OCI-M2 (cell line): ENCODE results near the gene FDPS.

Experiments
- DNase-seq: peaks from one replicate; lab custom pipeline; 2025; ENCODE audit not compliant: unreplicated experiment; lab: John Stamatoyannopoulos, UW

Gene FDPS

DNA sequence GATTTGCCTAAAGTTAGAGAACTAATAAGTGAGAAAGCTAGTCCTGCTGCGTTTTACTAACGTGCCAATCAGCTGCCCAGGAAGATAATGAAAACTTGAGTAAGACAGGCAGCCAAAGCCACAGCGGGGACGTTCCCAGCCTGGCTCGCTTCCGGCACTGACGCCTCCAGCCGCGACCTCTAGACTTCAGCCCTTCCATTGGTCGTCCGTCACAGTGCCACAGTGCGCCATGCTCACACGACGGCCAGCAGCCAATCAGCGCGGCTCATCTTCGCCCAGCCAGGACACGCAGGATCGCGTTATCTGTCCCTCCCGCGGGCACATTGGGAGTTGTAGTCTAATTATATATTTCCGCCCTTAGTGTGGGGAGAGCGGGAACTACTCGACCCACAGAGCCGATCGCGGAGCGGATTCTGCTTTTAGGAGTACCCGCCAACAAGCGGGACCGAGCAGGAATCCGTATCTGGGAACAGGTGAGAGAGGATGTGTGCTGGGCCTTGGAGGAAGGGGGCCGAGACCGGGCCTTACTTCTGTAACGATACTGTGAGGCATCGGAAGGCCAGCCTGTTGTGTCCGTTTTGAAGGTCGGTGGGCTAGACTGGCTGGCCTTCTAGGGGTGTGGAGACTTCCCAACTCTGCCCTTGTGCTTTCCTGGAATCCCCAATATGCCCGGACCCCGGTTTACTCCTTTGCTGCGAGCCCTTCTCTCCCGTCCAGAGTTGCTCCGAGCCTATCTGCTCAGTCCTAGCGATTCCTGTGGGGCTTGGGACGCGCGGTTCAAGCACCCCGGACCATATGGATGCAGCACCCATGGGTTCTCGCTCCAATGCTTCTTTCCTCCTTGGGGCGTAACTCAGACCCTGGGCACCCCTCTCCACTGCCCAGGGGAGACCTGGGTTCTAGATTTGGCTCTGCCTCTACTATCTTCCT lies at the start of gene FDPS:
Gene FDPS (plus strand): TSS at position 374 of the 930 bp plus-strand sequence. CDS start 924 bp downstream, outside the sequence.
- DNase-seq = peak; percentile 86

DNA sequence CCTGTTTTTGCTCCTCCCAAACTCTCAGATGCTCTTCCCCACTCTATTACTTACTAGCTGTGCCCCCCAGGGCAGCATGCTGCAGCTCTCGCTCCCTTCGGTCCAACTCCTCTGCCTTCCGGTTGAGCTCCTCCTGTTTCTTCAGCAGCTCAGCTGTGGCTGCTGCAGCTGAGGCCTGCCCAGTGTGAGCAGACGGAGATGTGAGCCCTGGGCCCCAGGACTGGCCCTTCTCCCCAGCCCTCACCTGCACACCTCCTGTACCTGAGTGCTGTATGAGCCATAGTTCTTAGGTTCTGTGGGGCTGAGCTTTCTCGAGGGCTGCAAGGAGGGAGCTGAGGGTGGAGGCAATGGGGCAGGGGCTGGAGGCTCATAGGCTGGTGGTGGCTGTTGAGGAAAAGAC lies 48.4 kb upstream of the FDPS start:
- no peak for DNase-seq

DNA sequence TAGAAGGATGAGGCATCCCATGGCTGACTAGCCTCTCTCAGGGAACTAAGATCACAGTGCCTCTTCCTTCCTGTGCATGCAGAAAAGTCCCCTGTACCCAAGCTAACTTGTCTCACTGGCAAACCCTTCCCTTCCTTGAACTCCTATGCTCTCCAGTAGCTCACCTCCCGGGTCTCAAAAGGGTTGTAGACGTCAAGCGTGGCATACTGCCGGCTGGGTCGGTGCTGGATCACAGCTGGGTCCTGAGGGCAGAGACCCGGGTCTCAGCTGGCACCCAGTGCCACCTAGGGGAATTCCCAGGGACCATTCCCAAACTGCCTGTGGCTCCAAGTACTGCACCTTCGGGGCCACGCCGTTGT lies 47.2 kb upstream of the FDPS start:
- DNase-seq = no peak

DNA sequence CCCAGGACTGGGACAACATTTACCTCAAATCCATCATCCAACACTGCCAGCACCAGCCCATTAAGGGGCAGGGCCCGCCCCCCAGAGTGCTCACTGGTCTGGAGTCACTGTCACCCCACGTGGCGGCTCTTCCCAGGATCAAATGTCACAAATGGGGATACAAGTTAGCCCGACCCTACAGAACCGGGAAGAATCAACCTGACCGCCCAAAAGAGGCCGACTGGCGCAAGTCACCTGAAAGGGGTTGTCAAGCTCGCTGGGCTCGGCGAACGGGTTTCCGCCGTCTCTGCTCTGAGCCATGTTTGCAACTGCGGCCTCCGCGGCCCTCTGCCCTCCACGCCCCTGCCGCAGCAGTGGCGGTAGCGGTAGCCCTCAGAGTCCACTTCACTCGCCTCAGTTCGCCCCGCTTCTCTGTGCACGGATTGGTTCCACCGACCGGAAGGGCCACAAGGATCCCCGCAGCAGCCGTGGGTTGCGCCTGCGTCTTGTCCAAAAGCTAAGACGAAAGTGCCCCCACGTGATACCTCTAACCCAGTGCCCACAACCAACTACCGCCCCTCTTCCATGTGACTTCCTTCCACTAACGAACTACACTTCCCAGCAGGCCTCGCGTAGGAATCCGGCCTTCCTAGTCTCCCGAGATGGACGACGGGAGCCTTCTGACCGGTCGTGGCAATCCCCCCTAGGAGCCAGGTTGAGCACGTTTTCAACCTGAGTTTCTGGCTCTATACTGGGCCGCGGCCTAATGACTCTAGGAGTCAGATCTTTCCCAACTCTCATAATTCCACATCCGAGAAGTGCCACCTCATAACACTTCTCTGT lies 46.6 kb upstream of the FDPS start, which contains the start of gene SCAMP3:
Gene SCAMP3 (minus strand): TSS at position 509 of the 822 bp plus-strand sequence. CDS start 209 bp downstream, at position 300.
- DNase-seq = peak; percentile 73

DNA sequence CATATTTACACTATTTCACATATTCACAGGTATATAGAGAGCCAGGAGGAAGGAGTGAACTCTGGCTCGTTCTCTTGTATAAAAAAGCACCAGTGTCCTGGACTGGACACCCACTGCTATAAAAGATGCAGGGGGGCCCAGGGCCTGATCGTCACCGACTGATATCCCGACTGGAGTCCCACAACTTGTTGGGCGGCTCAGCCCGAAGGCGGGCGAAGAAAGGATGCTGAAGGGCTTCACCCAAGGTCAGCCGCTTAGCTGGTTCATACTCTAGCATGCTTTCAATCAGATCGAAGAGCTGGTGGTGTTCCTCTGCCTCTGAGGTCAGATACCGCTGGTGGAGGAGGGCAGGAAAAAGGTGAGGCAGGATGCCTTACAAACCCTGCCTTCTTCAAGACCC lies 45.6 kb upstream of the FDPS start:
- no peak for DNase-seq

DNA sequence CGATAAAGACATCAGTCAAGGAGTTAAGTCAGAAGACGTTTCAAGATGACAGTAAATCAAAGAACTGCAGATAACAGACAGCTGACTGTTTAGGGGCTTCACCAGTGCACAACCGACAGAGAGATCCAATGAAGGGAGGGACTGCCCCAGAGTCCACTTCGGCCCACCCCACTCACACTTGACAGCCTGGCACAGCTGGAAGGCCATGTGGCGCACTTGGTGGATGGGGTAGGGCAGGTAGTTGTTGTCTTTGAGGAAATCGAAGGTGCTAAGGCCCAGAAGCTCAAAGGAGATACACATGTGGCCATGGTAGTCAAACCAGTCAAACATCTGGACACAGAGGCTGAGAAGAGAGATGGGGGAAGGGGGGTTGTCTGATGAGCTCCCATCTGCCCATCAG lies 42.1 kb upstream of the FDPS start:
- DNase-seq = no peak

DNA sequence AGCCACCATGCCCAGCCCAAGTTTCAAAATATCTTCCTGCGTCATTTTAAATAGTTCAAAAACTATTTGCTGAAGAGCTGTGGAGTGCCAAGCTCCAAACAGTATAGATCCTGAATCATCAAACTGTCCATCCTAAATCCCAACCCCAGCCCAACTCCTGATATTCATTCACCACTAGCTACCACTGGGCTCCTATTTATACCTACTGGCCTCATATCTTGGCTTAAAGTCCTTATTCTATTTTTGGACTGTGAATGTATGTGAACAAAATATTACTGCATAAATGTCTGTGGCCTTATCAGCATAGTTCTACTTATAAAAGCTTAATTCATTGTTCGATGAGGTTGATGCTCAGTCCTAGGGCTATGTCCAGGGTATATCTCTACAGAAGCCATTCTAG lies 41.3 kb upstream of the FDPS start:
- no peak for DNase-seq

DNA sequence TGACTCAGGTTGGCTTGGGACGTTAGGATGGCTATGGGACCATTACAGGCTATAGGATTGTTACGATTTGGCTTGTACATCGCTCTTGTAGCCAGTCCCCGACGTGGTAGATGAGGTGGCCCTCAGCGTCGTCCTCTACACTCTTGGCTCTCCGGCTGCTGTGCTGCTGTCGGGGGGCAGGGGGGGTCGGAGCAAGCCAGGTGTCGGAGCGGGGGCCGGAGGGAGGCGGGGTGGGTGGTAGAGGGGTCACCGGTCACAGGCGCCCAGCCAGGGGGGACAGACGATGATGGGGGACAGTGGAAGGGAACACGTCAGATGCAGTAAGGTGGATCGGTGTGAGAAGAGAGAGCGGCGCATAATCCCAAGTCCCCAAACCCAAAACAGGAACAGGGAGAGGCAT lies 40.0 kb upstream of the FDPS start:
- no peak for DNase-seq

DNA sequence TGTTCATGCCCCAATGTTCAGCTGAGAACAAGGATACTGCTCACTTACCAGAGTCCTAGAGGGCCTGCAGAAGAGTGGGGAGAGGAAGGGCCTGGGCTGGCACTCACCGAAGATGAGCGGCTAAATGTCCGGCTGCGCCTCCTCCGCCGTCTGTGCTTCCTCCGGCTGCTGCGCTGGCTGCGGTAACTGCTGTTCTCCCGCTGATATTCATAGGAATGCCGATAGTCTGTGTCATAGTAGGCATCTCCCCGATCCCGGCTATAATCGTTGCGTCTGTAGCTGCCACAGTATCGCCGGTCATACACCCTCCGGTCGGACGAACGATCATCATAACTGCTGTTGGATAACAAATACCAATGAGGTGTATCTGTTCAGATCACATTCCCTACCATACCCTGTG lies 39.3 kb upstream of the FDPS start:
- DNase-seq = no peak

DNA sequence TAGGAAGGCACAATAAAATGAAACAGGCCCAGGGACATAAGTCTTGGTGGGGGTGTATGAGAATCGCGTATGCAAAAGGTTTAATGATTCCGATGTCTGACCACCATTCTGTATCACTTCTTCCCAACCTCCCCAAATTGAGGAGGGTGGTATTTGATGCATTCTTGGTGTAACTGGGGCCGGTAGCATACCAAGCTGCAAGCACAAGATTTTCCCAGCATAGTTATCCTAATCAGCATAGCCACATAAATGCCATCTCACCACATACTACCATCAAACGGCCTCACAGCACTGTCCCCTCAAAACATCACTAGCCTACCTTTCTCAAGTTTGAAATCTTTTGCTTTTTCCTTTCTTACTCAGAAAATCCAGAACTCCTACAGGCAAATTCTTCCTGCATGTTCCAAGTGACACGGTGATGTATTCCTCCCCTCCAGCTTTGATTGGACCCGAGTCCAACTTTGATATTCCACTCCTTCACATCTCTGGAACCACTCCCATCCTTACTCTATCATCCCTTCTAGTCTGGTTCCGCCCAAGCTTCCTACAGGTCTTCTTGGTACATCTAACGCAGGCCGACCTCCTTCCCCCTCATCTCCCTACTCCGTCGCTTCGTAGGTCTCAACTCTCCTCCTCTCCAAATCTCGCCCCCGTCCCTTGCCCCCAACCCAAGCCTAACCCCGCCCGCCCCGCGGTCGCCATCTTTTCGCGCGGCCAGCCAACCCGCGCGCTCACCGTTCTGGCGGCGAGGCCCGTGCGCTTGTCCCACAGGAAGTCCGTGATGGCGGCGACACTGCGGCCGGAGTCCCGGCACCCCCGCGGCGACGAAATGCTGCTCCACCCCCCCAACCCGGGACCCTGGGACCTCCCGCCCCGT lies 36.0 kb upstream of the FDPS start:
- no peak for DNase-seq

DNA sequence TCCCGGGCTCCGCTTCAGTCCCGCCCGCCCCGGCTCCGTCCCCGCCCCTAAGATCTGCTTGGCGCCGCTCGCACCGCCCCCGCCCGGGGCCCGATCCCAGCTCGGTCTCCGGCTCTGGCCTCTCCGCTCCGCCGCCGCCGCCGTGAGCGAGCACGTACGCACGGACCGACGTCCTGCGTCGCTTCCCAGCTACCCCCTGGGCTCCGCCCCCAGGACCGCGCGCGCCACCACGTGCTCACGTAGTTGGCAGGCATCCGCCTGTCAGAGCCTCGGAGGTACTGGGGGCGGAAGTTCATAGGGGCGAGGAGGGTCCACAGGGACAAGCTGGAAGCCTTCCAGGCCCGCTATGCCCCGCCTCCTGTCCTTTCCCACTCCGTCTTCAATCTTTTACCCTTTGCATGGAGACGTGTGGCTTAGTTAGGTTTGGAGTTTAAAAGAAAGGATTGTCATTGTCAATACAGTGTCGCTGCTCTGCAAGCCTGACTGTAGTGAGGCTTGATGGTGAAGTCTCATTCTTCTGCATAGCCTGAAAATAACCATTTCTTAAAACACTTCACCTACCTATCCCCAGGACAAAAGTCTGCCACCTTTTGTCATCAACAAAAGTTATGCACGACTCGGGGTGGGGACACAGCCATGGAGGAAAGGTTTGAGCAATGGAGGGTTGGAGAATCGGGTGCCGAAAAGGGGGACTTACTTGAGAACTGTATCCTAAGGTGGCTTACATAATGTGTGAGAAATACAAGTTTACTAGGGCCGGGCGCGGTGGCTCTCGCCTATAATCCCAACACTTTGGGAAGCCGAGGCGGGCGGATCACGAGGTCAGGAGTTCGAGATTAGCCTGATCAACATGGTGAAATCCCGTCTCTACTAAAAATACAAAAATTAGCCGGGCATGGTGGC lies 35.1 kb upstream of the FDPS start, which contains the start of gene CLK2:
Gene CLK2 (minus strand): TSS at position 162 of the 903 bp plus-strand sequence. CDS start 2,527 bp downstream, outside the sequence.
- peak; percentile 59 for DNase-seq

DNA sequence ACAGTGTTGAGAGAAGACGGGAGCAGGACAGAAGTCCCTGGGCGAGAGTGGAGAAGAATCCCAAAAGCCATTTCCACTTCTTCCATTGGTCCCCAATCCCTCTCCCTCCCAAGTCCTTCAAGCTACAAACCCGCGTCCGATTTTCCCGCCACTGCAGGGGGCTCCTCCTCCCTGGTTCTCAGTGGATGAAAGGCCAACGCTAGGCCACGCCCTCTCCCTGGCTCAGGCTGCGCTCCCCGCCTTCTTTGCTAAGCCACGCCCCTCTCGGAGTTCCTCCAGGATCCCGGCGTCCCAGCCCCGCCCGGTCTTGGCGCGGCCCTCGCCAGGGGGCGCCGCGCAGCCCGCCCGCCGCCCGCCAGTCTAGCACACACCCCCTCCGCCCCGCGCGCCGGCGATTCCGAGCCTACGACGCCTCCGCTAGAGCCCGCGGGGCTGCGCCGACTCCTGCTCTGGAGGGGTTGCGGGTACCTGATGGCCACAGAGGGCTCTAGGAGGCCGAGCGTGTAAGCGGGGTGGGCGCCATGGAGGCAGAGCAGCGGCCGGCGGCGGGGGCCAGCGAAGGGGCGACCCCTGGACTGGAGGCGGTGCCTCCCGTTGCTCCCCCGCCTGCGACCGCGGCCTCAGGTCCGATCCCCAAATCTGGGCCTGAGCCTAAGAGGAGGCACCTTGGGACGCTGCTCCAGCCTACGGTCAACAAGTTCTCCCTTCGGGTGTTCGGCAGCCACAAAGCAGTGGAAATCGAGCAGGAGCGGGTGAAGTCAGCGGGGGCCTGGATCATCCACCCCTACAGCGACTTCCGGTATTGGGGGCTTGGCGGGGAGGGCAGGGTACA lies 31.4 kb upstream of the FDPS start, which contains the start of gene HCN3:
Gene HCN3 (plus strand): TSS at position 394 of the 832 bp plus-strand sequence. CDS start 128 bp downstream, at position 522.
- DNase-seq = peak; percentile 69

DNA sequence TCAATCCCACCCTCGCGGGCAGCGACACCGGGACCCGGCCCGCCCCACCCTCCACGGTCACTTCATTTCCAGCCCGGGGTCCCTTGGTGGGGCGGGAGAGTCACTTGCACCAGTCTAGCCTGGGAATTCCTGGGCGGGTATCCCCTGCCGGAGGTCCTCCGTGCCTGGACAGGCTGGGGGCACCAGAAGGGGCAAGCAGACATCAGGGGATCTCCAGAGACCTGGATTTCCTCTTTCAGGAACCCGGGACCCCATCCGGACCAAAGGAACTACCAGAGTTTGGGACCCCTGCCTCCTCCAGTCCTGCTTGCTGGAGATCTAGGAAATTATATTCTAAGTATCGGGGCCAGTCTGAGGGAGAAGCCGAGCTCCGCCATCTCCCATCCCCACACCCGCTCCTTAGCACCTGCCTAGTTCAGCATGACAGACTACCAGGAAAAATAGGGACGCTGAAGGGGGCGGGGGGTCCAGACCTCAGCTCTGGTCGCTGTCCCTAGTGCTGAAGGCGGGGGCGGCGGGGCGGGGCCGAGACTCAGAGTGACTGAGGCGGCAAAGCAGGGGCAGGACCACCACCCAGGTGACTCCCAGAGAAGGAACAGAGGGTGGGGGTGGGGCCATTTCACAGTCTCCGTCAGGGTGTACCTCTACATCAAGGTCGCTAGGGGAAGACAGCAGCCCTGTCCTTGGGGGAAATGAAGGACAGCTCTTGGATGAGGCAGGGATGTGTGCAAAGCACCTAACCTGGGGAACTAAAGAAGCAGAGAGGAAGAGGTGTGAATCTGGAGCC lies 30.6 kb upstream of the FDPS start:
- DNase-seq = no peak

DNA sequence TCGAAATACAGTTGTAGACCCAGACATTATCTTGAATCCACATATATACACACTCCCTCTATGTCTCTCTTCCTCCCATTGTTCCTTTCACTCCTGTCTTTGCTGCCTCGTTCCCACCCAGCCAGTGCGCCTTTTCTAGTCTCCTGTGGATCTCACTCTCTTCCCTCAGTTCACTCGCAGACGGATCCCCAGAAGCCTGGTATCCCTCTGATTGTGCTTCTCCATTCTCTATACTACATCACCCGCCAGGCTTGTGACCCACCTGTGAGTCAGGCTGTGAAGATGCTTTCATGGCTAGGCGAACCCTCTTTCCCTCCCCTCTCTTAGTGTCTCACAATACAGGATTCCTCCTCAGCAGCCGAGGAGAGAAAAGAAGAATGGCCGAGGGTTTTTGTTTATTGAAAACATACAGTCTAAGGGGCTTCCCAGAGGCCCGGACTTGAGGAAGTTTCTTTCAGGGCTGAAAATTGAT lies 29.9 kb upstream of the FDPS start:
- DNase-seq = no peak

DNA sequence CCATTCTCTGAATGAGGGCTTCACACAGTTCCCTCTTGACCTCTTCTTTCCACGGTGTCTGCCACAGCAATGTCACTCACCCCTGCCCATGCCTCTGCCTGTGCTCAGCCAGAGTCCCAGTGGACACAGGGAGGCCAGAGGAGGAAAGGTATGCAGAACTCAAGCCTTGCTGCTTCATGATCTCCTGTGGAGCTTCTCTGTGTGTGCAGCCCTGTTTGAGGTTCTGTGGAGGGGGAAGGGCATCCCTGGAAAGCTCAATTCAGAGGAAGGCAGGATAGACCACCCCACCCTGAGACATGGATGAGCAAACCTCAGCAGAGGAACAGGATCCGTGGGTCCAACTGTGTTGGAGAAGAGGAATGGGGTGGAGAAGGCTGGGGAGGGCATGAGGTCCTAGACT lies 29.4 kb upstream of the FDPS start:
- no peak for DNase-seq

DNA sequence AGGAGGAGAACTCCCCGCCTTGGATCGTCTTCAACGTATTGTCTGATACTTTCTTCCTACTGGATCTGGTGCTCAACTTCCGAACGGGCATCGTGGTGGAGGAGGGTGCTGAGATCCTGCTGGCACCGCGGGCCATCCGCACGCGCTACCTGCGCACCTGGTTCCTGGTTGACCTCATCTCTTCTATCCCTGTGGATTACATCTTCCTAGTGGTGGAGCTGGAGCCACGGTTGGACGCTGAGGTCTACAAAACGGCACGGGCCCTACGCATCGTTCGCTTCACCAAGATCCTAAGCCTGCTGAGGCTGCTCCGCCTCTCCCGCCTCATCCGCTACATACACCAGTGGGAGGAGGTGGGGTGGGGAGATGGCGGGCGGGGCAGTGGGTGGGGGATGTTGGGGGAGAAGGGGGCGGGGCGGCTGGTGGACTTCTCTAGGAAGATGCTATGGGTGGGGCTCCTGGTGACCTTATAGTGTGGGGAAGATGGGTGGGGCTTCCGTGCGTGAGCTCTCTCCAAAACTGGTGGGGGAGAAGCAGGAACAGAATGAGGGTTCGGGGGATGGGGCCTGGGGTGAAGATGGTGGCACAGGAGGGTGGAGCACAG lies 26.1 kb upstream of the FDPS start:
- no peak for DNase-seq

DNA sequence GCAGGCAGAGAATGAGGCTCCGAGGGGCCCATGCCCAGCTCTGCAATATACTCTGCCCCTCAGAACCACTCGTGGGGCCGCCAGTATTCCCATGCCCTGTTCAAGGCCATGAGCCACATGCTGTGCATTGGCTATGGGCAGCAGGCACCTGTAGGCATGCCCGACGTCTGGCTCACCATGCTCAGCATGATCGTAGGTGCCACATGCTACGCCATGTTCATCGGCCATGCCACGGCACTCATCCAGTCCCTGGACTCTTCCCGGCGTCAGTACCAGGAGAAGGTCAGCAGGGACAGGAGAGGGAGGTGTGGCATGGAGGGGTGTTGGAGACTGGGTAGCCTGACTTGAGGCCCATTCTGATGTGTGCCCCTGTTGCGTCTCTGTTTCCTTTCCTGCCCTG lies 24.2 kb upstream of the FDPS start:
- DNase-seq = no peak
